ENCODE results near the gene DR1.

DNA sequence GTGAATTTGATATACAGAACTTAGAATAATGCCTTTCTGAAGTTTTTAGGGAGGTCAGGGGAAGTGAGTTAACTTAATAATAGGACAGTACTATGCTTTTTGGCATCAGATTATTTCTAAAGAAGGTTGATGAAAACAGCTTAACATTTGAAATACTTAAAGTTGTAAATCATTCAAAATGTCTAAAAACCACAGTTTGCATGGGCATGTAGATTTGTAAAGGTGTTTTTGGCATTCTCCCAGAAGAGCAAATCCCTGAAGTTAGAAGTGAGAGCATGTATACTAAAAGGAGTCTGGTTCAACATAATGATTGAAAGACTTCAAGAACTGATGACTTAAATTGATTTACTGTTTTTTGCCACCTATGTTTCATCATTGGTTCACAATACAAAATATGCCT lies 6.7 kb downstream of the DR1 start:
- TF ChIP-seq, protein P1, sequence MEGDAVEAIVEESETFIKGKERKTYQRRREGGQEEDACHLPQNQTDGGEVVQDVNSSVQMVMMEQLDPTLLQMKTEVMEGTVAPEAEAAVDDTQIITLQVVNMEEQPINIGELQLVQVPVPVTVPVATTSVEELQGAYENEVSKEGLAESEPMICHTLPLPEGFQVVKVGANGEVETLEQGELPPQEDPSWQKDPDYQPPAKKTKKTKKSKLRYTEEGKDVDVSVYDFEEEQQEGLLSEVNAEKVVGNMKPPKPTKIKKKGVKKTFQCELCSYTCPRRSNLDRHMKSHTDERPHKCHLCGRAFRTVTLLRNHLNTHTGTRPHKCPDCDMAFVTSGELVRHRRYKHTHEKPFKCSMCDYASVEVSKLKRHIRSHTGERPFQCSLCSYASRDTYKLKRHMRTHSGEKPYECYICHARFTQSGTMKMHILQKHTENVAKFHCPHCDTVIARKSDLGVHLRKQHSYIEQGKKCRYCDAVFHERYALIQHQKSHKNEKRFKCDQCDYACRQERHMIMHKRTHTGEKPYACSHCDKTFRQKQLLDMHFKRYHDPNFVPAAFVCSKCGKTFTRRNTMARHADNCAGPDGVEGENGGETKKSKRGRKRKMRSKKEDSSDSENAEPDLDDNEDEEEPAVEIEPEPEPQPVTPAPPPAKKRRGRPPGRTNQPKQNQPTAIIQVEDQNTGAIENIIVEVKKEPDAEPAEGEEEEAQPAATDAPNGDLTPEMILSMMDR (conservative IDR thresholded peaks at IDR 0.05; ENCODE audit: low read depth, low read length): no peak
- TF ChIP-seq FOS (IDR thresholded peaks at IDR 0.05; ENCODE audit: low read depth, low read length) (no peak), POLR2A (IDR thresholded peaks at IDR 0.05; ENCODE audit: low read depth, low read length) (no peak), MXI1 (IDR thresholded peaks at IDR 0.05; ENCODE audit: borderline replicate concordance, low read depth, low read length) (no peak), SMC3 (IDR thresholded peaks at IDR 0.05; ENCODE audit: low read depth, low read length) (no peak), RAD21 (IDR thresholded peaks at IDR 0.05; ENCODE audit: low read length) (no peak), MAFK (IDR thresholded peaks at IDR 0.05; ENCODE audit: low read depth, low read length) (no peak), MAZ (IDR thresholded peaks at IDR 0.05; ENCODE audit: borderline replicate concordance, low read depth, low read length) (no peak), CHD1 (IDR thresholded peaks at IDR 0.05; ENCODE audit: low read depth, low read length) (no peak), CEBPB (IDR thresholded peaks at IDR 0.05; ENCODE audit: low read depth, low read length) (no peak), RCOR1 (IDR thresholded peaks at IDR 0.05; ENCODE audit: insufficient replicate concordance, low read length) (no peak), RFX5 (IDR thresholded peaks at IDR 0.05; ENCODE audit: low read depth, low read length) (no peak)
- TF ChIP-seq, protein P2, sequence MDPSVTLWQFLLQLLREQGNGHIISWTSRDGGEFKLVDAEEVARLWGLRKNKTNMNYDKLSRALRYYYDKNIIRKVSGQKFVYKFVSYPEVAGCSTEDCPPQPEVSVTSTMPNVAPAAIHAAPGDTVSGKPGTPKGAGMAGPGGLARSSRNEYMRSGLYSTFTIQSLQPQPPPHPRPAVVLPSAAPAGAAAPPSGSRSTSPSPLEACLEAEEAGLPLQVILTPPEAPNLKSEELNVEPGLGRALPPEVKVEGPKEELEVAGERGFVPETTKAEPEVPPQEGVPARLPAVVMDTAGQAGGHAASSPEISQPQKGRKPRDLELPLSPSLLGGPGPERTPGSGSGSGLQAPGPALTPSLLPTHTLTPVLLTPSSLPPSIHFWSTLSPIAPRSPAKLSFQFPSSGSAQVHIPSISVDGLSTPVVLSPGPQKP (IDR thresholded peaks at IDR 0.05; ENCODE audit: borderline replicate concordance, low read depth, low read length): no peak
- TF ChIP-seq, protein P3, sequence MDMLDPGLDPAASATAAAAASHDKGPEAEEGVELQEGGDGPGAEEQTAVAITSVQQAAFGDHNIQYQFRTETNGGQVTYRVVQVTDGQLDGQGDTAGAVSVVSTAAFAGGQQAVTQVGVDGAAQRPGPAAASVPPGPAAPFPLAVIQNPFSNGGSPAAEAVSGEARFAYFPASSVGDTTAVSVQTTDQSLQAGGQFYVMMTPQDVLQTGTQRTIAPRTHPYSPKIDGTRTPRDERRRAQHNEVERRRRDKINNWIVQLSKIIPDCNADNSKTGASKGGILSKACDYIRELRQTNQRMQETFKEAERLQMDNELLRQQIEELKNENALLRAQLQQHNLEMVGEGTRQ (IDR thresholded peaks at IDR 0.05; ENCODE audit: low read depth, low read length): no peak
